HG02588 (cell line): ENCODE results near the gene SANBR.

Experiments used
- ATAC-seq: cut with Tn5 transposase; IDR thresholded peaks from one replicate; pipeline ENCODE4 v1.9.1; 2021; ENCODE audit warnings: mild to moderate bottlenecking, moderate library complexity; ENCODE audit not compliant: unreplicated experiment

SANBR gene

GRCh38 chr2:61089797-61090196, 24.1 kb downstream of the SANBR start:
- no peak for ATAC-seq

DNA sequence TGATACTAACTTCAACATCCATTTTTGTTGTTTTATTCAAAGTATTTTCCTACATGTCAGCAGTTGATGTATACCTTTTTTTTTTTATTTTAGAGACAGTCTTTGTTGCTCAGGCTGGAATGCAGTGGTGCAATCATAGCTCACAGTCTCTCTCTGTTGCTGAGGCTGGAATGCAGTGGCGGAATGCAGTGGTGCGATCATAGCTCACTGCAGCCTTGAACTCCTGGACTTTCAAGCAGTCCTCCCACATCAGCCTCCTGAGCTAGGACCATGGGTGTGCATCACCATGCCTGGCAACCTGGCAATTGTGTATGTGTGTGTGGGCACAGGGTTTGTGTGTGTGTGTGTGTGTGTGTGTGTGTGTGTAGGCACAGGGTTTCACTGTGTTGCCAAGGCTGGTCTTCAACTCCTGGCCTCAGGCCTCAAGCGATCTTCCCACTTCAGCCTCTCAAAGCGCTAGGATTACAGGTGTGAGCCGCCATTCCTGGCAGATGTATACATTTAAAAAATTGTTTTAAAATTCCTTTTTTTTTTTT, 24.8 kb downstream of the SANBR start:
- no peak for ATAC-seq

DNA sequence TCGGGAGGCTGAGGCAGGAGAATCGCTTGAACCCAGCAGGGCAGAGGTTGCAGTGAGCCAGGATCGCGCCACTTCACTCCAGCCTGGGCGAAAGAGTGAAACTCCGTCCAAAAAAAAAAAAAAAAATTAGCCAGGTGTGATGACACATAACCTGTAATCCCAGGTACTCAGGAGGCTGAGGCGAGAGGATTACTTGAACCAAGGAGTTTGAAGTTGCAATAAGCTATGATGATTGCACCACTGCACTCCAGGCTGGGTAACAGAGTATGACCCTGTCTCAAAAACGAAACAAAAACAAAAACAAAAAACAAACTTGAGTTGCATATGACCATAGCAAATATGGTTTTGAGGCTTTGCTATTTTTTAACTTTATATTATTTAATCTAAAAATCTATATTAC, 25.8 kb downstream of the SANBR start:
- no peak for ATAC-seq

GRCh38 chr2:61096438-61096837, 30.8 kb downstream of the SANBR start:
- no peak for ATAC-seq

DNA sequence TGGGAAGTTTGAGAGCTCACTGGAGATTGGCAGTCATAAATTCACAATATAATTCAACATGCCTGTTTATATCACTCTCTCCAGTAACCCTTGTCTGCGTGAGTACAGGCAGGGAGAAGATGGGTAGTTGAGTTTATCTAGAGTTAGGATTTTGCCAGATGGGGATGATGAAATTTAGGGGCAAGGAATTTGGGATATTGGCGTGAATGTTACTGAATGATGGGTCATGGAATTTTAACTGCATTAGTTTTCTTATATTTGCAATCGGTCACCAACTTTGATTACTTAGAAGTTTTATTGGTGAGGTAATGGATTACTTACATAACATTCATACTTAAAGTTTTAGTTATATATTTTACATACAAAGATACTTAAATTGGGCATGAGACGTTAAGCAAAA, 35.1 kb downstream of the SANBR start:
- ATAC-seq = no peak

DNA sequence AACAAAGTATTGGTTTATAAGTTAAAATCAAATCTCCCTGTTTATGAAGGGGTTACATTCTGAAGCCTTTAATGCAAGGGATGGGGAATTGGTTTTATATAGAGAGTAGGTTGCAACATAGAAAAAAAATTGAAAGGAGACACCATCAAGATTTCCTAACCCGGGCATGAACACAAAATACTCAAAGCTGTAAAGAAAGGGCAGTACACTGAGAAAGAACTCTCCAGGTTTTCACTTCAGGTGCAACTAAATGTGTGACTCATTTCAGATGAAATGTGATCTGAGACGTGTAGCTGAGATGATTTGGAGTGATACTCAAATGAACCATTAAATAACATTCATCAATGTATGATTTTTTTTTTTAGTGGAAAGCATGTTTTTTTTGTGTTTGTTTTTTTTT, 43.6 kb downstream of the SANBR start:
- no peak for ATAC-seq

DNA sequence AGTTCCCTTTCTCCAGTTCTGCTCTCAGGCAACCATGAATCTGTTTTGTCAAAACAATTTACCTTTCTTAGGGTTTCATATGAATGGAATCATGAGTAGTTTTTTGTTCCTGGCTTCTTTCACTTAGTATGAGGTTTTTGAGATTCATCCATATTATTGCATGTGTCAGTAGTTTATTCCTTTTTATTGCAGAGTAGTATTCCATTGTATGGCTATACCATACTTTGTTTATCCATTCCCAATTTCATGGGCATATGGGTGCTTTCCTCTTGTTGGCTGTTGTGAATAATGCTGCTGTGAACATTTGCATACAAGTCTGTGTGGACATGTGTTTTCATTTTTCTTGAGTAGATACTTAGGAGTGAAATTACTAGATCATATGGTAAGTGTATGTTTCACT, 46.0 kb downstream of the SANBR start:
- ATAC-seq = no peak

- ATAC-seq = no peak
Measured at GRCh38 chr2:61114147-61114546, 48.5 kb downstream of the SANBR start.
